Endometrium (tissue), 2 donors: Measurements from ENCODE around the gene TBC1D17.

Experiments used
- FAIRE-seq: peaks from 2 replicates; lab custom pipeline; 2012; peaks lifted over from hg19 to GRCh38; lab: Jason Lieb, UNC
- donor health status: control.
- donor health status: control.

TBC1D17 gene

DNA sequence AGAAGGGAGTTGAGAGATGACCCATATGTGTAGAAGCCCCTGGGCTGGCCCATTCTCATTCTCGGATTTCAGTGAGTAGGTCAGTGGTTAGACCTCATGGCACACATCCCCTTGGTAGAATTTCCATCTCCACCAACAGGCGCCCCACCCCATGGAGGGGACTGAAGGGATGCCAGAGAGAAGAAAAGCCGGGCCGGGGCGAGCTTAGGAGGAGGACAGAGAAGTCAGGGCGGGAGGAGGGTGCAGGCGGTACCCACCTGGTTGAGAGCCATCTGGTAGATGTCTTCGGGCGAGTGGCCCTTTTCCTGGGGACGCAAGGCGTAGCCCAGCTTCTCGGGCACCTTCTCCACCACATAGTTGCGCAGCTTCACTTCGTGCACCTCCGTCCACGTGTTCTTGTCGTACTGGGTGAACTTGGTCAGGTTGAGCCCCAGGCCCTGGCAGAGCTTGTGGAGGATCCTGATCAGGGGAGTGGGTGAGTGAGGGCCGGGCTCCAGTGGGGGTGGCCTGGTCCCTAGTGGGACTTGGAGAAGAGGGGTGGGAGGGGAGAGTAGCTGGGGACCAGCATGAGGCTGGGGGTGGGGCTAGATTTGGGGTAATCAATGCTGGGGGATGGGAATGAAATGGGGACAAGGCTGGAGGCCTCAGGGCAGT, 16.6 kb downstream of the TBC1D17 start:
- no peak for FAIRE-seq

DNA sequence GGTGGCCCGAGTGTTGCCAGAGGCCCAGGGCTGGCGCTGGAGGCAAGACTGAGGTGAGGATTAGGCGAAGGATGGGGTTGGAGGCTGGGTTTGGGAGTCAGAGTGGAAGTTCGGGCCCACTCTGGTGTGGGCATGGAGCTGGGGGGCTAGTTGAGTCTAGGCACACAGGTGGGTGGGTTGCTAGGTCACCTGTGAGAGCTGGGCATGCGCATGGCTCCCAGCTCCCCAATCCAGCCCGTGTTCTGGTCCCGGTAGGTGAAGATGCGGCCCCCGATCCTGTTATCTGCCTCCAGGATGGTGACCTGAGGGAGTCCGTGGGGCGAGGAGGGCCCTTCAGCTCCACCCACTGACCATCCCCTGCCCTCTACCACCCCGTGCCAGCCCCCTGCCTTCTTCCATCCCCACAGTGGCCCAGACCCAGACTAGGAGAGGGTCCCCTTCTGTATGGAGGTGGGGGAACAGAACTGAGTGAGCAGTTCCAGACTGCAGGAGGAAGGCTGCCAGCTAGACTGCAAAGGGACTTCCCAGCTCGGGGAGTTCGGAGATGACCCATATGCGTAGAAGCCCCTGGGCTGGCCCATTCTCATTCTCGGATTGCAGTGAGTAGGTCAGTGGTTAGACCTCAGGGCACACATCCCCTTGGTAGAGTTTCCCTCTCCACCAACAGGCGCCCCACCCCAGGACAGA, 17.5 kb downstream of the TBC1D17 start:
- no peak for FAIRE-seq

DNA sequence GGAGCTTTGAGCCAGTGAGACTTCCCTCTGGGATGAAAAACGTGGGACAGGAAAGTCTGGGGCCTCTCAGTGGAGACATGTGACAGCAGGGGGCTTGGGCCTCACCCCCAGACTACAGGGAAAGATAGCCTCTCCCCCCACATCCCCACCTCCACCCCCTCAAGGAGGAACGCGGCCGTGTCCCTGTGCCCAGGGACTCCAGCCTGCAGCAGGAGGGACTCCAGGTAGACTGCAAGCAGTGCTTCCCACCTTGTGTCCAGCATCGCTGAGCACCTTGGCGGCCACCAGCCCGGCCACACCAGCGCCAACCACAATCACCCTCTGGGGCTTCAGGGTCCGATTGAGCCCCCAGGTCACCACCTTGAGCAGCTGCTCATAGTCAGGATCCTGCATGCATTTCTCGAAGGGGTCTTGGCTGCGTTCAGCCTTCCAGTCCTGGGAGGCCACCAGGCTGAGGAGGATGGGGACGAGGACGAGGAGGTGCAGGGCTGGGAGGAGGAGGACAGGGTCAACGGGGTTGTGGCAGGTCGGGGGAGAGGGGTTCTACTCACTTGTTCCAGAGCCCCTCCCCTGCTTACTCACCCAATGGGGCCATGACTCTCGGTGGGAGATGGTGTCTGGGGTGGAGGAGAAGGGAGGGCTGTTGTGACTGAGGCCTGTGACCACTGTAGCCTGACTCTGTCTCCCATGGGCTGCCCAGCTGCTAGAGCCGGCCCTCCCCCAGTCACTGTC, 18.2 kb downstream of the TBC1D17 start:
- FAIRE-seq = no peak

DNA sequence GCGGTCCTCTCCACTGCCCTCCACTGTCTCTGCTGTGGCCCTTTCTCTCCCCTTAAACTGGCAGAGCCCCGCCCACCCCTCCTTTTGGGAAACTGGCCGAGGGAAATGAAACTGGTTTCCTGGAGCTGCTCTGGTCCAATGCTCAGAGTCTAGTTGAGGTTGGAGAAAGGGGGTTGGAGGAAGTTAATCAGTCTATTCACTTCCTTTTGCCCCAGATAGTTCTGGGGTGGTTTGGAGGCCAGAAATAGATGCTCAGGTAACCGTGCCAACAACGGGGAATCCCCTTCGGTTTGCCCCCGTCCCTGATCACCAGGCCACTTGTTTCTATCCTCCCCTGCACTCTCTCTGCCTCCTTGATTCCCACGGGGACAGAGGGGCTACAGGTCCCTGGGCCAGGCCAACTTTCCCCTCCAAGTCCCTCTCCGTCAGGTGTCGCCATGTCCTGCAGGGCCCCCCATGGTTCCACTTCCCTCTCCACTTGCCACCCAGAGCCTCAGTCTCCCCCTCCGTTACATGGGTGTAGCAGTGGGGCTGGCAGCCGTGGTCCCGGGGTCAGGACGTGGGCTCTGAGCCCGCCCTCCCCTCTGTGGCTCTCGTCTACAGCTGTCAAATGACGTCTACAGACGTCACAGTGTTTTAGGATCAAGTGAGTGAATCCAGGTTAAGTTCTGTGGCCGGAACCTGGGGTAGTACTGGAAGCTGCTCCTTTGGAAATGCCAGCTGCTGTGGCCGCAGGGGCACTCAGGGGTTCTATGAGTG, 19.5 kb downstream of the TBC1D17 start, which contains the start of gene IL4I1:
IL4I1 (minus strand) TSS at position 25 of the 759 bp plus-strand sequence. CDS start 727 bp downstream, outside the sequence.
- no peak for FAIRE-seq

DNA sequence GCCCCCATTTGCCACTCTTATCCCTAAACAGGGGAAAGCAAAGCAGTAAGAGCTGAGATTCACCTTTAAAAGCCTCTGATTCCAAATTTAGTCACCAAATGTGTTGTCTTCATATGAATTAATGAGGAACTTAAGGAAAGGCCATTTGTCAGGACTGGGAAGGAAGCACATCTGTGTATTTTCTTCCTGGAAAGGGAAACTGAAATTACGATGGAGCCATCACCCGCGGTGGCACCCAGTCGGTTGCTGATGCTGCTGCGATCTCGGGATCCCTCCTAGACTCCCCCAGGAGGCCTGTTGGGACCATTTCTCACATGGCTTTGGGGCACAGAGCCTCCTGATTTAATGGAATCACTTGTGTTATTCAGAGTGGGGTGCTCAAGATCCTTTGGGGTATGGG, 26.6 kb downstream of the TBC1D17 start:
- no peak for FAIRE-seq

DNA sequence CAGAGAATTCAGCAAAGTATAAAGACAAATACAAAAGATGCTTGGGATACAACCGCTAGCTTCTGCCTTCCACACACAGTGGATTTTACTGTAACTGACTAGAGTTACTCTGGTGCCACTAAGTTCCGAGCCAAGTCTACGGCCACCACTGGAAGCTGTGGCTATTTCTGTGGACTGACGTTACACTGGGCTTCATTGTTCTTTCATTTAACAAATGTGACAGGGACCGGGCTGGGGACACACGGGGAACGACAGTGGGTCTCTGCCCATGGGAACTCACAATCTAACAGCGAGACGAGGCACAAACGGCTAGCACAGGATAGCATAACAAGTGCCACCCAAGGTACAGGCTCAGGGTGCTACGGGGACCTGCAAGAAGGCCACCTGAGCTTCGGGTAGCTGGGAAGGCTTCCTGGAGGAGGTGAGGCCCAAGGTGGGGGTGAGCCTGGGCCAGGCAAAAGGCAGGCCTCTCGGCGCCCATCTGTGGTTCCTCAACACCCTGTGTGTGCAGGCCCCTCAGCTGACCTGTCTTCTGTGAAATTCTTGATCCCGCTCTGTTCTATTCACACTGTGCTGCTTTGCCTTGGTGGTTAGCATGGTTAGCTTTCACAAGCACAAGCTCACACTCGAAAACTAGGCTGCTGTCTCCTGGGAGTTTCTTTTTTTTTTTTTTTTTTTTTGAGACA, 29.5 kb downstream of the TBC1D17 start:
- no peak for FAIRE-seq

DNA sequence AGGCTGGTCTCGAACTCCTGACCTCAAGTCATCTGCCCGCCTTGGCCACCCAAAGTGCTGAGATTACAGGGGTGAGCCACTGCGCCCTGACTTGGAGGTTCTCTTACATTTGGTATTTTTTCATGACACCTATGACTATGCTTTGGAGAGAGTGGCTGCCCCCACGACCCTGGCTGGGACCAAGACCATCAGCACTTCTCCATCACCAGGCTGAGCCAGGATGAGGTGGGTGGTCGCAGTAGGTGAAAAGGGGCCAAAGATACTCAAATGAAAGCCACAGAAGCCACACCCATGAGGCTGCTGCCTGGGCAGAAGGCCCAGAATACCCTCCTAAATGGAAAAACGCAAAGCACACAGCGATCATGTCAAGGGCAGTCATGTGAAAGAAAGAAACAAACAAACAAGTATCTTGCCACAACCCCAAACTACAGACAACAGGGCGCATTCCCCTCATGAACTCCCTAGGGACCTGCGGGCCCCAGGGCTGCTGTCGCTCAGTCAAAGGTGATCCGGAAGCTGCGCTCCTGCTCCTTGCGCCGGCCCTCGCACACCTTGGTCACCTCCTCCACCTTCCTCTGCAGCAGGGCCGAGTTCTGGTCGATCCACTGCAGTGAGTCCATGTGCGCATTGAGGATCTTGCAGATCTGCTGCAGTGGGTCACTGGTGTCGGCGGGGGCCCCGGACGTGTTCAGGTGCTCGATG, 30.4 kb downstream of the TBC1D17 start:
- no peak for FAIRE-seq

DNA sequence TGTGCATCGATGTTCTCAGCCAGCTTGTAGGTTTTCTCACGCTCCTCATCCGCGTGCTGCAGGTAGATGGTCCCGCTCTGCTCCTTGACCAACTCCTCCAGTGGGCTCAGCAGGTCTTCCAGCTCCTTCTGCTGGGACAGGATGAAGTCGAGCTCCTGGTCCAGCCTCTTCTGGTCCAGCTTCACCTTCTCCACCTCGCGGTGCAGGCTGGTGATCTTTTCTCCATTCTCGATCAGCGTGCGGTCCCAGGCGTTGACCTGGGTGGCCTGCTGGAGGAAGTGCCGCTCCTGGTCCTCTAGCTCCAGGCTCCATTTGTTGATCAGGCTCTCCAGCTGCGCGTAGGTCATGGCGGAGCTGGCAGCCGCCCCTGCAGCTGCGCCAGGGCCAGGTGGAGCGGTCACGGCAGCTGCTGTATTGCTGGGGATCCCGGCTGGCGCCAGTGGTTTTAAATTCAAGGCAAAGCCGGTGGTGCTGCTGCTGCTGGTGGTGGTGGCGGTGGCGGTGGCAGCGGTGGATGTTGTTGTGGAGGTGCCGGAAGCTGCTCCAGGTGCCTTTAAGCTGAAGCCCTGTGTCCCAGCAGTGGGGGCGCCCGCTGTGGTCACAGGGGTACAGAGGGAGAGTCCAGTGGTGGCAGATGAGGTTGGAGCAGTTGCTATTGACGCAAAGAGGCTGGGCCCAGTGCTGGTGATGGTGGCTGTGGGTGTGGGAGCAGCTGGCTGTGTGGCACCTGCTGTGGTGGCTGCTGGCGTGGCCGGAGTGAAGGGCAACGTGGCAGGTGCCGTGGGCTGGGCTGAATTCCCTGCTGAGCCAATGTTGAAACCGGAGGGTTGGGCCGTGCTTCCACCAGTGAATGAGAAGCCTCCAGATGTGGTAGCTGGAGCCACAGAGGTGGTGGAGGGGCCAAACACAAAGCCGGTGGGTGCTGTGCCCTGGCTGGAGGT, 31.2 kb downstream of the TBC1D17 start:
- no peak for FAIRE-seq

DNA sequence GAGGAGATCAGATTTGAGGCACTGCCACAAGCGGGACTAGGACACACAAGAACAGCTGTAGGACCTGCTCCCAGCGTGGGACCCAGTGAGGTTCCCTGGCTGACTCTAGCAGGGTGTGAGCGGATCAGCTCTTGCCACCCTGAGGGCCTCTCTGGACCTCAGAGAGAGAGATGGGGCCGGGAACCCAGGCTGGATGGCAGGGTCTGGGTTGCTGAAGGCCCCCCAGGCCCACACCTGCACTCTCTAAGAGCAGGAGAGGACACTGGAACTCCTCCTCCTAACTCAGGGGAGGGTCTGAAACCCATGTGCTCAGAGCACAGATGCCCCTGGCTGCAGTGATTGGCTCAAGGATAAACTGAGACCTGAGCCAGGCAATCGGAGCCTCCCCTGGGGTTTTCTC, 32.7 kb downstream of the TBC1D17 start:
- no peak for FAIRE-seq

DNA sequence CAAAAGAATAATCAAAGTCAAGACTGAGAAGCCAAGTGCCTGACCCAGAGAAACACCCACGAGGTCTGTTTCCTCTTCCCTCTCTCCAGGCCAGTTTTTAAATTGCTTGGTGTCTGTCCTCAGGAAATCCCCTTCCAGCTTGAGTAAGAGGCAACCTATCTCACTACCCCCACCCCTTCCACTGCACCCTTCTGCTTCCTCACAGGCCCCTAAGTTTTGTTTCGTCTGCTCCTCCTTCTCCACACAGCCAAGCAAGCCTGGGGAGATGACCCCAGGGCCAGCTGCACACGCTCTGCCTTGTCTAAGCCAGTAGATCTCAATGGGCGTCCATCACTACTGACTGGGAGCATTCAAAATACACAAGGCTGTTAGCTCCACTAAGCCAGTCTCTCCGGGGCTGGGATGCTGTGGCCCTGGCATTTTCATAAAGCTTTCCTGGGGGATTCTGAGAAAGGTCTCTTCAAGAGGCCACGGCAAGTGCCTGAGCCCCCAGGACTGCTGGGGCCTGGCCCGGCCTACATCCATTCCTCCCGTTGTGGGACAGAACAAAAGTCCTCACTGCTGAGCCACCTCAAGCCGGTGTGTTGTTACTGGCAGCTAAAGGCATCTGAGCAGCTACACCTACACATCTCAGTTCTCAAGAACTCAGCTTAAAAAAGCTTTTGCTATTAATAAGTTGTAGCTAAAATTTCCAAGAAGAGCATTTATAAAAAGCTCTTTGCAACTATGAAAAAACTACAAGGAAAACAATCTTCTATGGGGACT, 34.1 kb downstream of the TBC1D17 start:
- FAIRE-seq = no peak

DNA sequence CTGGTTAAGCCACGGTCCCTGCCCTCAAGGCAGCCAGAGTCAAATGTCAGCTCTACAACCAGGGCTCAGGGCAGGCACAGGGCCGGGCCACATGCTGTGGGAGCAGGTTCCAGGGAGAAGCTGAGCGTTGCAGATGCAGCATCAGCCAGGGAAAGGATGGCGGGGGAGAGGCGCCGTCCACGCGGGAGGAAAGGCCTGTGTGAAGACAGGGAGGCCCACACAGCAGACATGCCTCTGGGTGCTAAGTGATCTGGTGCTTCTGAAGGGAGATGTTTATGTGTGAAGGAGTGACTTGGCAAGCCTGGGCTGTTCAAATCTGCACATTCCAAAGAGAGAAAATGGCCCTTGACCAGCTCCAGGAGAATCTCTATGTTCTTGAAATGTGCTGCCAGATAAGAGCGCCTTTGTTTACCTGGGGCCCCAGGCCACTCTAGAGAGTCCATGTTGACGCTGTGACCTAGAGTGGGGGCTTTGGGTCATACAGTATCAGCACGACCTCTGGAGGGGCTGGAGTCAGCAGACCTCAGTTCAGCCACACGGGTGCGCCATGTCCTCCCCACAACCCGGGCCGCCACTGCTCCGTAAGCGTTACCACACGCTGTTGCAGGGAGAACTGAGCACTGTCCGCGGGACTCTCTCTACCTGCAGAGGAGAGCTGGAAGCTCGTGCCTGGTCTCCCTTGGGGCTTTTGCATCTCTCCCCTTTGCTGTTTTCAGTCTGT, 35.6 kb downstream of the TBC1D17 start:
- no peak for FAIRE-seq

DNA sequence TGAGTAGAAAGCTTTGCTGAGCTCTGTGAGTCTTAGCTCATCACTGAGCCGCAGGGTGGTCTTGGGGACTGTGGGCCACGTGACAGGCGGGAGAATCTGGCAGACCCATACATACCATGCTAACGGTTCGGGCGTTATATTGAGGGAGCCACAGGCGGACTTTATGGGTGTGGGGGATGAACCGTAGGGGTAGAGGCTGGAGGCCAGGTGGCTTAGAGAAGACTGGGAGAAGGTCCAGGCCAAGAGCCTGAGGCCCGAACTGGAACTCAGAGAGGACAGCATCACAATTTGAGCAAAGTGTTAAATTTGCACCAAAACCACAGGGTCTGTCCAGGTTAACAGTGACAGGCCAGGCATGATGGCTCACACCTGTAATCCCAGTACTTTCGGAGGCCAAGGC, 36.2 kb downstream of the TBC1D17 start:
- no peak for FAIRE-seq

DNA sequence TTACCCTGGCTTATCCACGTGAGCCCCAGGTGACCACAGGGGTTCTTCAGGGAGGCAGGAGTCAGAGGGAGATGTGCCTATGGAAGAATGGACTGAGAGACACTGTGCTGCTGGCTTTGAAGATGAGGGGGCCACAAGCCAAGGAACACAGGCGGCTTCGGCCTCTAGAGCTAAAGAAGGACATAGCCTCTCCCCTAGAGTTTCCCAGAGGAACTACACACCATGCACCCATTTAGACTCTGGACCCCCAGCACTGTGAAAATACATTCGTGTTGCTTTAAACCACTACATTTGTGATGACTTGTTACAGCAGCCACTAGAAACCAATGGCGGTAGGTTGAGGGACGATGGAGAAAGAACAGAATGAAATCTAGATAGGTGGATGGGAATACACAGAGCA, 37.8 kb downstream of the TBC1D17 start:
- FAIRE-seq = no peak

DNA sequence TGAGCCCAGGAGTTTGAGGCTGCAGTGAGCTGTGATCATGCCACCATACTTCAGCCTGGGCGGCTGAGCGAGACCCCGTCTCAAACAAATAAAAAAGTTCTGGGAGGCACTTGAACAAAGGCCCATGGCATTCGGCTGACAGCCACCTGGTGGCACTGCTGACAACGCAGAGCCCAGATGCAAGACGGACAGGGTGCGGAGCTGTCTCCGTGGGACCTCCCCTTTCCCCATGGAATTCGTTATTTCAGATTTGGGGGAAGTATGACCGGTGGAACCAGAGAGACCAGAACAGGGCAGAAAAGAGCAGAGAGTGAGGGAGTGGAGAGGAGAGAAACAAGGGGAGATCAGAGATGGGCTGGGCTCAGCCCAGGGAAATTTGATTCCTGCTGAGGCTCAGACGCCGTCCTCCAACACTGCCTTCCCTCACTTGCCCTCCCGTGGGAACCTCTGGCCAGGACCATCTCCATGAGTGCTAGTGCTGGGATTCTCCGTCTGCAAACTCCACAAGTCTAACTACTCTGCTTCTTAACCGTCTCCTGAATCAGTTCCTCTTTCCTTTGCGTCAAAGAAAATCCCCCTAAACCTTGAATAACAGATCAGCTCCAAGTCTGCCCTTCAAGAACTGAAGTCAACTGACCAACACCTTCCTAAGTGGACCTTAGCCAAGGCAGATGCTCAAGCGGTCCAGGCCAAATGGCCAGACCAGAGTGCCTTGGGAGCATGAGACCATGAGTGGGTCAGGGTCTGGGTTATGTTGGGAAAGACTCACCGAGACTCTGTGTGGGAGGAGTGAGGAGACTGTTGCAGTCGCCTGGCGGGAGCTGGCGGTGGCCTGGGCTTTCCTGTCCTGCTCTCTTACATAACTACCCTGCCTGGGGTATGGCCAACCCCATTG, 39.6 kb downstream of the TBC1D17 start:
- FAIRE-seq = no peak

DNA sequence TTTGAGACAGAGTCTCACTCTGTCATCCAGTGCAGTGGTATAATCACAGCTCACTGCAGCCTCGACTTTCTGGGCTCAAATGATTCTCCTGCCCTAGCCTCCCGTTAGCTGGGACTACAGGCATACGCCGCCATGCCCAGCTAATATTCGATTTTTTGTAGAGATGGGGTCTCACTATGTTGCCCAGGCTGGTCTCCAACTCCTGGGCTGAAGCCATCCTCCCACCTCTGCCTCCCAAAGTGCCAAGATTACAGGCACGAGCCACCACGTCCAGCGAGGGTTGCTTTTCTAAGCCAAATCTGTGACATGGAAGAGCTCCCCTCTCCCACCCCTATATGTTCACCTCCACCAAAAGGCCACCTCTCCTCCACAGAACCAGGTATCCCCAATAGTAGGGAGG, 40.6 kb downstream of the TBC1D17 start:
- FAIRE-seq = no peak

DNA sequence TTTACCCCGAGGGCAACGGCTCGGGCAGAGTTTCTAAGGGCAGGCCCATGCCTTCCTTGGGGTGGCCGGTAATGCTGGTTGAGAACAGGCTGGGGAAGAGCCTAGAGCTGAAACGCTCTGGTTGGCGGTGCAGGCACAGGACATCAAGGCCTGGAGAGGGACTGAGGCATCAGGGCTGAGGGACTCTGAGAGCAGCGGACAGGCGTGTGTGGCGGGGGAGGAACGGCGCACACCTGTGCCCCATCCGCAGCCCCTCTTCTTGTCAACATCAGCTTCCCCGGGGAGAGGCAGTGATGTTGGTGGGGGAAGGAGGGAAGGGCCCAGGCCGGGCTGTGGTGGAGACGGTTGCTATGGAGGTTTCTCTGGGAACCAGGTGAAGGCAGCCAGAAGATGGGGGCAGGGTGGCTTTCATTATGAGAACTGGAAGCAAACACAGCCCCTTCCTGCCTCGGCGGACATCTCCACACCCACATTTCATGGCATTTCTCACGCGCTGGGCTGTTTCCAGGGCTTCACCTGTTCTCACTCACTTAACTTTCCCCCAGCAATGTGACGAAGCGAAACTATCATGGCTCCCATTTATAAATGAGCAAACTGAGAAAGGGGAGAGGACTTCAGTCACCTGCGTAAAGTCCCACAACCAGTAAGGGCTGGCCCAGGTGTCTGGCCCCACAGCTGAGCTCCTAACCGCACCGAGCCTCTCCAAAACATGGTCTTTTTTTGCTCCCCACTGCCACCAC, 43.3 kb downstream of the TBC1D17 start:
- no peak for FAIRE-seq
